Panc1 (cell line): ENCODE measurements around the gene TMEM163.

Experiments
- SIN3A ChIP-seq: IDR thresholded peaks from 2 replicates; pipeline ENCODE4 v1.6.1; 2012; ENCODE audit warnings: low read depth, mild to moderate bottlenecking, low read length, moderate library complexity, borderline replicate concordance; ENCODE audit not compliant: insufficient read depth
- TF ChIP-seq, protein P1 (sequence below), 2 experiments: IDR thresholded peaks; 2 replicates each; pipeline ENCODE4 v1.6.1; 2011 to 2012; ENCODE audit warnings: low read depth in 2 of 2, control low read depth in 1 of 2, low read length in 1 of 2, mild to moderate bottlenecking in 1 of 2, moderate library complexity in 1 of 2; ENCODE audit not compliant: insufficient read depth in 1 of 2

DNA sequence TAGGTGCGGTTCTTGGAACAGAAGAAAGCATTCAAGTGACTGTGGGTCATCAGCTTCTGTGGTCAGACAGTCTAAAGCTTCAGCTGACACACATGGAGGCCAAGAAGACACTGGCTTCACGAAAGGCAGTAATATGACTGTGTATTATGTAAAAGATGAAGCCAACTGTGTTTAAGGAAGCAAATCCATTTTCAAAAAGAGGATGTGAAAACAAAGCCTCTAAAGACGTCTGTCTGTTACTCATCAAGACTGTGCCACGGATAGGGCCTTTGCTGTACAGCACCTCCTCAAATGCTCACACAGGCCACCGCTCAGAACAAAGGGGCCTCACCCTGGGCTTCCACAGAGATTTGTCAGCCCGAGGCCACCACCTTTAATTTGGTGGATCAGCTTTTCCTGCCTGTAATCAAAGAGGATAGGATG lies 21.1 kb upstream of the TMEM163 start:
- TF ChIP-seq SIN3A: no peak
- TF ChIP-seq, protein P1, sequence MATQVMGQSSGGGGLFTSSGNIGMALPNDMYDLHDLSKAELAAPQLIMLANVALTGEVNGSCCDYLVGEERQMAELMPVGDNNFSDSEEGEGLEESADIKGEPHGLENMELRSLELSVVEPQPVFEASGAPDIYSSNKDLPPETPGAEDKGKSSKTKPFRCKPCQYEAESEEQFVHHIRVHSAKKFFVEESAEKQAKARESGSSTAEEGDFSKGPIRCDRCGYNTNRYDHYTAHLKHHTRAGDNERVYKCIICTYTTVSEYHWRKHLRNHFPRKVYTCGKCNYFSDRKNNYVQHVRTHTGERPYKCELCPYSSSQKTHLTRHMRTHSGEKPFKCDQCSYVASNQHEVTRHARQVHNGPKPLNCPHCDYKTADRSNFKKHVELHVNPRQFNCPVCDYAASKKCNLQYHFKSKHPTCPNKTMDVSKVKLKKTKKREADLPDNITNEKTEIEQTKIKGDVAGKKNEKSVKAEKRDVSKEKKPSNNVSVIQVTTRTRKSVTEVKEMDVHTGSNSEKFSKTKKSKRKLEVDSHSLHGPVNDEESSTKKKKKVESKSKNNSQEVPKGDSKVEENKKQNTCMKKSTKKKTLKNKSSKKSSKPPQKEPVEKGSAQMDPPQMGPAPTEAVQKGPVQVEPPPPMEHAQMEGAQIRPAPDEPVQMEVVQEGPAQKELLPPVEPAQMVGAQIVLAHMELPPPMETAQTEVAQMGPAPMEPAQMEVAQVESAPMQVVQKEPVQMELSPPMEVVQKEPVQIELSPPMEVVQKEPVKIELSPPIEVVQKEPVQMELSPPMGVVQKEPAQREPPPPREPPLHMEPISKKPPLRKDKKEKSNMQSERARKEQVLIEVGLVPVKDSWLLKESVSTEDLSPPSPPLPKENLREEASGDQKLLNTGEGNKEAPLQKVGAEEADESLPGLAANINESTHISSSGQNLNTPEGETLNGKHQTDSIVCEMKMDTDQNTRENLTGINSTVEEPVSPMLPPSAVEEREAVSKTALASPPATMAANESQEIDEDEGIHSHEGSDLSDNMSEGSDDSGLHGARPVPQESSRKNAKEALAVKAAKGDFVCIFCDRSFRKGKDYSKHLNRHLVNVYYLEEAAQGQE (IDR thresholded peaks at IDR 0.05; ENCODE audit: insufficient read depth in 1 of 2, low read depth in 2 of 2, low read length in 1 of 2): no peak
